NCI-H2196 (cell line): ENCODE data around the gene RGS10.

ENCODE experiments used
- DNase-seq: peaks from one replicate; lab custom pipeline; 2025; ENCODE audit not compliant: unreplicated experiment; lab: John Stamatoyannopoulos, UW

RGS10 gene

DNA sequence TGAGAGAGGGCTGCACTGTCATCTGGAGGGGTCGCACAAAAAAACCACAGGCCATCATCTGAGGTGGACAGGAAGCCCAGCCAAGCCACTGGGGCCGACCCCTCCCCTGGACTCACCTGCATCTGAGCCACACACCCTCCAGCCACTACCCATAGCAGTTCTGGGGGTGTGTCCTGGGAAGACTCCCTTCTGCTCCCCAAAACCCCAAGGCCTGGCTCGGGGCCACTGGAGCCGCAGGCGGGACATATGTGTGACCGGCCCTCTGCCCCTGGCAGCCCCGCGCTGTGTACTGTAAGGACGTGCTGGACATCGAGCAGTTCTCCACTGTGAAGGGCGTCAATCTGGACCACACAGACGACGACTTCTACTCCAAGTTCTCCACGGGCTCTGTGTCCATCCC lies 90.1 kb downstream of the RGS10 start:
- DNase-seq = no peak

DNA sequence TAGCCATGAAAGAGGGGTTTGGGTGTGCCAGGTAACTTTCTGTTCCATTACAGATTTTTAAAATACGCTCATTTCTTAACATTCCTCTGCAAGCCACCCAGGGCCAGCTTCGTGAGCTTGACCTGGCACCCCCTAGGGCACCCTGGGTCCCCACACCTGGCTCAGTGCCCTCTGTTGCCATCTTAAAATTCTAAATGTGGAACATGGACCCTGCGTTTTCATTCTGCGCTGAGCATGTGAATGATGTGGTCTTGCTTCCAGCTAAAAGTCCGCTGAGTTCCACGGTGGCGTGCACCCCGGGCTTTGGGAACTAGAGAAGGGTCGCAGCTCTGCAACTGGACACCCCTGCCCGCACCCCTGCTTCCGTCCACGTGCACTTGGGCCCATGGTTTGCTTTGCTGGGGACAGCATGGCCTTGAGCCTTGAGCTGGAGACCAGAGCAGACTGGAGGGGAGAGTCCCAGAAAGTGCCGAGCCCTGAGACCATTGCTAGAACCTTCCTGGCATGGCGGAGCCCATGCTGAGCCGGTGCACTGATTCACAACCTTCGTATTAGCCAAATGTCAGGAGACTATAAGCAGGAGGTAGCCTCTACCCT lies 91.1 kb downstream of the RGS10 start:
- no peak for DNase-seq

DNA sequence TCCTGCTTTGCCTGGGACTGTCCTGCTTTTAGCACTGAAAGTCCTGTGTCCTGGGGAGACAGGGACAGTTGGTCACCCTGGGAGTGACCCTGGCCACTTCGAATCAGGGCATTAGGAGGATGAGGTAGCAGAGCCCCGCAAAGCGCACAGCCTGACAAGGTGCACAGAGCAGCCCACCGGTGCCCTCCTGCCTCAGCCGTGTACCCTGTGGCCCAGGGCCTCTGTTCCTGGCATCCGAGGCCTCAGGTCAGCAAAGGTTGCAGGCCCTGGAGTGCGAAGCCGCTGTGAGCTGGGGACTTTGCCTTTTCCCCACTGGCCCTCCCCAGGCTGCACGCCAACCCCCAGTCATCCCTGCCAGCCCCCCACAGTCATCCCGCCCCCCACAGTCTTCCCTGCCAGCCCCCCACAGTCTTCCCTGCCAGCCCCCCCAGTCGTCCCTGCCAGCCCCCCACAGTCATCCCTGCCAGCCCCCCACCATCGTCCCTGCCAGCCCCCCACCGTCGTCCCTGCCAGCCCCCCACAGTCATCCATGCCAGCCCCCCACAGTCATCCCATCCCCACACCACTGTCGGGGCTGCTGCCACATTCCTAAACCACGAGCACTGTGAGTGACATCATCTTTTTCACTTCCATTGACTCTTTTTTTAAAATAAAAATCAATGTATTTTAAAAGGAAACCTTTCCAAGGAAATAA lies 91.8 kb downstream of the RGS10 start:
- no peak for DNase-seq
